Measurements from ENCODE around the gene IGF2BP3. TPM values are rescaled to one million over a fixed set of nuclear protein-coding genes. Genes with fewer than 3 reads are reported as not detected.

IGF2BP3 gene
- total and polyA plus RNA-seq, 10 of the 15 experiments (the other 5 are each of a cell fraction or from before 2014, with no cell fraction given), result 4.6 to 61.2 (median 36.9) TPM

DNA sequence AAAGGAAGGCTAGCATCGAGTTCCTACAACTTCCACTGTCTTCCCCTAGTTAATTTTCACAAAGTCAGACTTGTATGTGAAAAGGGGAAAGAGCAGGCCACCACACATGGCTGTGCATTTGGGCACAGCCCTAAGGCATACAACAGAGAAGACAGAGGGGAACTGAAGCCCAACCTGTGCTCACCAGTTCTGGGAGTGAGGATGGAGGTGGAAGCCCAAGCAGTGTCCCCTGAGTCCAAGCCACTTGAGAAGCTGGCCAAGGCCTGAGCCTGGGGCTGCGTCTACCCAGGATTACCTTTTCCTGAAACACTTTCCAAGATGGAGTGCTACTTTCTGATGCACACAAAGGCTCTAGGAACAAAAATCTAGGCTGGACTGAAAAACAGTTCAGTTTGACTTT is 203.4 kb downstream of the IGF2BP3 start:
- no TSS peak for BruUV-seq (replicated peaks)
- intact Hi-C loops (cut with micrococcal nuclease; ENCODE audit: unreplicated experiment), result no loop called here
- no peaks in the 10 kb centered on the region for H3K9me3 ChIP-seq (replicated peaks; ENCODE audit: control insufficient read depth, insufficient read depth, low read length)

More for the DNA sequence above, 203.4 kb downstream of the IGF2BP3 start:
- SMC1A ChIA-PET (ENCODE audit: uncharacterized antibody, unreplicated experiment), result interaction anchor here (1.3 to 4.8 kb wide), 3 partner anchors 26 to 279 kb away, joined by 4 to 18 read pairs (median 4); no protein-coding TSS in a partner anchor
- FAIRE-seq (no peak), ATAC-seq (no peak), DNase-seq (ENCODE audit: low read depth, low spot score) (no peak)
- in situ Hi-C loops (cut with MboI), result no loop called here
- Histone ChIP-seq H3K4me3 (no peak overlapping the region), H3K4me2 (ENCODE audit: control insufficient read depth, insufficient read depth) (no peak overlapping the region), H3K9ac (ENCODE audit: control insufficient read depth, insufficient read depth, low read length) (no peak overlapping the region), H3K36me3 (ENCODE audit: control insufficient read depth in 2 of 2, insufficient read depth in 2 of 2, low read length in 1 of 2) (no peaks in the 10 kb centered on the region), H2AFZ (ENCODE audit: control insufficient read depth, low read depth, low read length) (no peak overlapping the region), H3K27ac (ENCODE audit: control insufficient read depth, insufficient read depth) (no peak overlapping the region), H3K79me2 (ENCODE audit: control insufficient read depth, insufficient read depth, low read length) (no peaks in the 10 kb centered on the region), H4K20me1 (ENCODE audit: control insufficient read depth, insufficient read depth) (no peaks in the 10 kb centered on the region), H3K4me1 (ENCODE audit: control insufficient read depth, insufficient read depth, low read length) (peaks cover 11% of the 10 kb centered on the region), H3K27me3 (replicated peaks in 1 of 2; ENCODE audit: control insufficient read depth in 2 of 2, insufficient read depth in 2 of 2, low read length in 1 of 2) (no peaks in the 10 kb centered on the region)
- RAD21 ChIA-PET (ENCODE audit: unreplicated experiment), result no interaction called here
- WGBS (ENCODE audit: insufficient coverage, insufficient replicate concordance, low lambda C conversion rate, missing lambda C conversion rate), result 63% methylated on average over 2 of the region's 2 CpGs
- POLR2A ChIA-PET, result interaction anchor here (0.5 to 0.6 kb wide), 2 partner anchors 18 to 590 kb away, joined by 3 to 5 read pairs; no protein-coding TSS in a partner anchor
- TF ChIP-seq, protein P1, sequence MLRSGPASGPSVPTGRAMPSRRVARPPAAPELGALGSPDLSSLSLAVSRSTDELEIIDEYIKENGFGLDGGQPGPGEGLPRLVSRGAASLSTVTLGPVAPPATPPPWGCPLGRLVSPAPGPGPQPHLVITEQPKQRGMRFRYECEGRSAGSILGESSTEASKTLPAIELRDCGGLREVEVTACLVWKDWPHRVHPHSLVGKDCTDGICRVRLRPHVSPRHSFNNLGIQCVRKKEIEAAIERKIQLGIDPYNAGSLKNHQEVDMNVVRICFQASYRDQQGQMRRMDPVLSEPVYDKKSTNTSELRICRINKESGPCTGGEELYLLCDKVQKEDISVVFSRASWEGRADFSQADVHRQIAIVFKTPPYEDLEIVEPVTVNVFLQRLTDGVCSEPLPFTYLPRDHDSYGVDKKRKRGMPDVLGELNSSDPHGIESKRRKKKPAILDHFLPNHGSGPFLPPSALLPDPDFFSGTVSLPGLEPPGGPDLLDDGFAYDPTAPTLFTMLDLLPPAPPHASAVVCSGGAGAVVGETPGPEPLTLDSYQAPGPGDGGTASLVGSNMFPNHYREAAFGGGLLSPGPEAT (IDR thresholded peaks at IDR 0.05; ENCODE audit: low read depth), result no peak
- TF ChIP-seq, protein P2, sequence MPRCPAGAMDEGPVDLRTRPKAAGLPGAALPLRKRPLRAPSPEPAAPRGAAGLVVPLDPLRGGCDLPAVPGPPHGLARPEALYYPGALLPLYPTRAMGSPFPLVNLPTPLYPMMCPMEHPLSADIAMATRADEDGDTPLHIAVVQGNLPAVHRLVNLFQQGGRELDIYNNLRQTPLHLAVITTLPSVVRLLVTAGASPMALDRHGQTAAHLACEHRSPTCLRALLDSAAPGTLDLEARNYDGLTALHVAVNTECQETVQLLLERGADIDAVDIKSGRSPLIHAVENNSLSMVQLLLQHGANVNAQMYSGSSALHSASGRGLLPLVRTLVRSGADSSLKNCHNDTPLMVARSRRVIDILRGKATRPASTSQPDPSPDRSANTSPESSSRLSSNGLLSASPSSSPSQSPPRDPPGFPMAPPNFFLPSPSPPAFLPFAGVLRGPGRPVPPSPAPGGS (IDR thresholded peaks at IDR 0.05; ENCODE audit: borderline replicate concordance, insufficient read depth, low read depth, low read length, poor library complexity, severe bottlenecking), result no peak
- no peak for TF ChIP-seq TCF12 (IDR thresholded peaks at IDR 0.05; ENCODE audit: low read depth, low read length)
- CTCF ChIA-PET, result interaction anchor here (1.1 to 1.8 kb wide), 3 partner anchors 9 to 22 kb away, joined by 3 to 5 read pairs (median 5); no protein-coding TSS in a partner anchor

Measured in GM12878 (cell line).